ENCODE data around the gene MMP24. TPM values are rescaled to one million over a fixed set of nuclear protein-coding genes. Genes with fewer than 3 reads are reported as not detected.
A peak's percentile ranks its signal among the peaks of the same experiment; 100 is the strongest.

The MMP24 gene
- total RNA-seq, 2 experiments from 2014 or later, result not detected

DNA sequence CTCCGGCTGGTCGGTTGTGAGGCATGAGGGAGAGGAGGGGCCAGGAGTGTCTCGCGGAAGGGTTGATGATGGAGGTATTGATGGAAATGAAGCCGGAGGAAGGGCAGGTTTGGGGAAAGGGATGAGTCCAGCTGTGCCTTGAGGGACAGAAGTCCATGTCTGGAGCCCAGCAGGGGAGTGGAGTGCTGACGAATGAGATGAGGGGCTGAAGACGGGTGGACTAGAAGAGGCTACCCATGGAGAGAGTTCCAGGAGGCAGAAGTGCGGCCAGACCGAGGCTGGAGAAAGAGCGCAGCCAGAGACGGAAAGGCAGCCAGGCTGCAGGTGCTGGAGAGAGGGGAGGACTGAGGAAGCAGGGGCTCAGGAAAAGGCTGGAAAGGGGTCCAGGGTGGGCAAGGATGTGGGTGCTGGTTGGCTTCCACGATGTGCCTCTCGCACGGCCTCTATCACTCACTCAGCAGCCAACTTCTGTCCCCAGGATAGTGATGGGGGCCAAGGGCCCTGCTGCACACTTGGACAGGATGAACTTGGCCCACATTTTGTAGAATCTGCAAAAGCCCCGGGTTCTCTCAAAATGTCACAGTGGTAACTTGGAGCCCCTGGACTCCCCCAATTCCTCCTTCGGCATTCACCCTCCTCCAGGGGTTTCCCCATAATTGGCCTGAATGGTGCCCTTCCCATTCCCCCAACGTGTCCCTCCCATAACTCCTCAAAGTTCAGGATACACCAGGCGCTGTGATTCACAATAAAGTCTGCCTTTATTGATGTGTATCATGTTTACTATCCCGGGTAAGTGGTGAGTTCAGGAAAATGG lies 58.7 kb downstream of the MMP24 start:
- no TSS peak for BruUV-seq (replicated peaks)
- Histone ChIP-seq H3K9me3 (ENCODE audit: low read length) (no peaks in the 10 kb centered on the region), H3K4me3 (ENCODE audit: low read depth, low read length, poor library complexity, severe bottlenecking) (peak overlapping the region; percentile 99), H4K20me1 (ENCODE audit: insufficient read depth, low read length) (no peaks in the 10 kb centered on the region), H2AFZ (ENCODE audit: low read length) (peak overlapping the region; percentile 100), H3K79me2 (ENCODE audit: insufficient read depth, low read depth, low read length) (peaks cover 29% of the 10 kb centered on the region), H3K4me1 (ENCODE audit: insufficient read depth, low read length, poor library complexity, severe bottlenecking) (peaks cover 13% of the 10 kb centered on the region), H3K36me3 (ENCODE audit: insufficient read depth, low read length) (peaks cover 30% of the 10 kb centered on the region), H3K9me2 (ENCODE audit: insufficient read depth, low read length) (no peaks in the 10 kb centered on the region), H3K4me2 (ENCODE audit: low read length) (peak overlapping the region; percentile 92), H3K27ac (ENCODE audit: low read depth, low read length, poor library complexity, severe bottlenecking) (no peak overlapping the region)
- ChIA-PET CTCF (ENCODE audit: unreplicated experiment) (interaction anchor here (0.6 to 1.3 kb wide), 2 partner anchors 14 to 668 kb away, joined by 3 to 4 read pairs; no protein-coding TSS in a partner anchor), POLR2A (interaction anchor here (0.7 kb wide), 2 partner anchors 206 to 728 kb away, joined by 3 to 4 read pairs; no protein-coding TSS in a partner anchor)
- no peak for DNase-seq (ENCODE audit: low spot score)
- TF ChIP-seq EZH2phosphoT487 (IDR thresholded peaks at IDR 0.05; ENCODE audit: borderline replicate concordance, low read depth, low read length), result no peak
- TF ChIP-seq, protein P1, sequence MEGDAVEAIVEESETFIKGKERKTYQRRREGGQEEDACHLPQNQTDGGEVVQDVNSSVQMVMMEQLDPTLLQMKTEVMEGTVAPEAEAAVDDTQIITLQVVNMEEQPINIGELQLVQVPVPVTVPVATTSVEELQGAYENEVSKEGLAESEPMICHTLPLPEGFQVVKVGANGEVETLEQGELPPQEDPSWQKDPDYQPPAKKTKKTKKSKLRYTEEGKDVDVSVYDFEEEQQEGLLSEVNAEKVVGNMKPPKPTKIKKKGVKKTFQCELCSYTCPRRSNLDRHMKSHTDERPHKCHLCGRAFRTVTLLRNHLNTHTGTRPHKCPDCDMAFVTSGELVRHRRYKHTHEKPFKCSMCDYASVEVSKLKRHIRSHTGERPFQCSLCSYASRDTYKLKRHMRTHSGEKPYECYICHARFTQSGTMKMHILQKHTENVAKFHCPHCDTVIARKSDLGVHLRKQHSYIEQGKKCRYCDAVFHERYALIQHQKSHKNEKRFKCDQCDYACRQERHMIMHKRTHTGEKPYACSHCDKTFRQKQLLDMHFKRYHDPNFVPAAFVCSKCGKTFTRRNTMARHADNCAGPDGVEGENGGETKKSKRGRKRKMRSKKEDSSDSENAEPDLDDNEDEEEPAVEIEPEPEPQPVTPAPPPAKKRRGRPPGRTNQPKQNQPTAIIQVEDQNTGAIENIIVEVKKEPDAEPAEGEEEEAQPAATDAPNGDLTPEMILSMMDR (conservative IDR thresholded peaks at IDR 0.05; ENCODE audit: low read length), result no peak
- intact Hi-C loops (cut with micrococcal nuclease; ENCODE audit: unreplicated experiment), result no loop called here

DNA sequence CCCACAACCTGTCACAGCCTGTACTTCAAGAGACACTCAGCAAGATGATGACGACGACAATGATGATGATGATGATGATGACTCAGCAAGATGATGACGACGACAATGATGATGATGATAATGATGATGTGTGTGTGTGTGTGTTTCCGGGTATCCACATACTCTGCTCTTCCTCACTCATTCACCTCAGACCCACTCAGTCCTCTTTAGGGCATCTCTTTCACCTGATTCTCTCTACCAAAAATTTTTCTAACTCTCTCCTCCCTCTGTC lies 59.3 kb downstream of the MMP24 start:
- BruUV-seq (replicated peaks), result no TSS peak
- Histone ChIP-seq H3K36me3 (ENCODE audit: insufficient read depth, low read length) (peaks cover 24% of the 10 kb centered on the region), H3K9me2 (ENCODE audit: insufficient read depth, low read length) (no peaks in the 10 kb centered on the region), H3K4me2 (ENCODE audit: low read length) (no peak overlapping the region; the same call in 1 of the 2 replicates), H3K27ac (ENCODE audit: low read depth, low read length, poor library complexity, severe bottlenecking) (no peak overlapping the region), H3K79me2 (ENCODE audit: insufficient read depth, low read depth, low read length) (peaks cover 29% of the 10 kb centered on the region), H2AFZ (ENCODE audit: low read length) (no peak overlapping the region; the same call in 1 of the 2 replicates), H3K4me3 (ENCODE audit: low read depth, low read length, poor library complexity, severe bottlenecking) (no peak overlapping the region), H3K9me3 (ENCODE audit: low read length) (no peaks in the 10 kb centered on the region), H4K20me1 (ENCODE audit: insufficient read depth, low read length) (no peaks in the 10 kb centered on the region), H3K4me1 (ENCODE audit: insufficient read depth, low read length, poor library complexity, severe bottlenecking) (peaks cover 13% of the 10 kb centered on the region)
- TF ChIP-seq, protein P1 (conservative IDR thresholded peaks at IDR 0.05; ENCODE audit: low read length), result no peak
- TF ChIP-seq EZH2phosphoT487 (IDR thresholded peaks at IDR 0.05; ENCODE audit: borderline replicate concordance, low read depth, low read length), result no peak
- intact Hi-C loops (cut with micrococcal nuclease; ENCODE audit: unreplicated experiment), result no loop called here
- ChIA-PET CTCF (ENCODE audit: unreplicated experiment) (no interaction called here), POLR2A (no interaction called here)
- DNase-seq (ENCODE audit: low spot score), result no peak
